HG03097 (cell line): ENCODE data around the gene FMNL1.

Source experiments
- ATAC-seq: cut with Tn5 transposase; IDR thresholded peaks from one replicate; pipeline ENCODE4 v1.9.1; 2021; ENCODE audit not compliant: unreplicated experiment, low FRiP score

The FMNL1 gene

GRCh38 chr17:45256114-45256966, 34.7 kb downstream of the FMNL1 start:
- ATAC-seq: no peak

- ATAC-seq: no peak
Measured at GRCh38 chr17:45257115-45257514, 35.4 kb downstream of the FMNL1 start.

GRCh38 chr17:45258981-45259380, 37.3 kb downstream of the FMNL1 start:
- no peak for ATAC-seq

GRCh38 chr17:45260204-45260783, 38.6 kb downstream of the FMNL1 start:
- ATAC-seq: no peak

DNA sequence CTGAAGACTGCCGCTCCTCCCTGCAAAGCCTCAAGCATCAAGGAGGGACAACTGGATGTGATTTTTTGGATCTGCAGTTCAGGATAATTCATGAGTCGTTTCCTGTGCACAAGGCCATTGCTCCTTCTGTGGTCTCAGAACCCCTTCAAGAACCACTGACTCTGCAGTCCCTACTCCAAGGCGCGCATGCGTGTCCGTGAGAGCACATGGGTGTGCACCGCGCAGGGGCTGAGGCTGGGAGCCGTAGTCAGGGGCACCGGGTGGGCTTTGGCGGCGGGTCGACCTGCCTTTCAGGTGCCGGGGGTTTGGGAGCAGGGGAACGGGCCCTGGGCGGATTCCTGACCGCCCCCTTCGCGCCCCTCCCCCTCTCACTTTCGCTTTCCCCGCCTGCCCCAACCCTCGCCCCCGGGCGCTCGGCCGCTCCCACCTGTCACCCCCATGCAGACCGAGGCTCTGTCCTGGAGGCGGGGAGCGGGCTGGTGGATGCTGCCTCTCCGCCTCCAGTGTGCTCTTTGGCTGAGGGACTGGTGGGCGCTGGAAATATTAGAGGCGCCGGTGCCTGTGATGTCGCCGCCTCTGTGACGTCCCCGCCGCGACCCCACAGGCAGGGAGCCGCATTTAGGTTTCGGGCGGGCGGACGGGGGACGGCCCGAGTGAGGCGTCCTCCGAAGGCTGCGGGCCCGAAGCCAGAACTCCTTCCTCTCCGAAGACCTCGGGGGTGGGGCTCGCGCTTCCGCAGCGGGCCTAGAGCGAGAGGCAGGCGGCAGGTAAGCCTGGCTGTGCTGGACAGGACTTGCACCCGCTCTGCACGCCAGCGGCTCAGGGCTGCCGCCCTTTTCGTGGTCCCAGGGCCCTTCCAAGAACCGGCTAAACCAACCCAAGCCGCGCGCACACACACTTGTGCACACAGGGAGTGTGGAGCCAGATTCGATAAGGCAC, 40.2 kb downstream of the FMNL1 start, which contains the start of gene SPATA32:
Gene SPATA32, minus strand, starts transcription at position 518 of the 939 bp plus-strand sequence. Its CDS starts 78 bp downstream, at position 440.
- no peak for ATAC-seq

DNA sequence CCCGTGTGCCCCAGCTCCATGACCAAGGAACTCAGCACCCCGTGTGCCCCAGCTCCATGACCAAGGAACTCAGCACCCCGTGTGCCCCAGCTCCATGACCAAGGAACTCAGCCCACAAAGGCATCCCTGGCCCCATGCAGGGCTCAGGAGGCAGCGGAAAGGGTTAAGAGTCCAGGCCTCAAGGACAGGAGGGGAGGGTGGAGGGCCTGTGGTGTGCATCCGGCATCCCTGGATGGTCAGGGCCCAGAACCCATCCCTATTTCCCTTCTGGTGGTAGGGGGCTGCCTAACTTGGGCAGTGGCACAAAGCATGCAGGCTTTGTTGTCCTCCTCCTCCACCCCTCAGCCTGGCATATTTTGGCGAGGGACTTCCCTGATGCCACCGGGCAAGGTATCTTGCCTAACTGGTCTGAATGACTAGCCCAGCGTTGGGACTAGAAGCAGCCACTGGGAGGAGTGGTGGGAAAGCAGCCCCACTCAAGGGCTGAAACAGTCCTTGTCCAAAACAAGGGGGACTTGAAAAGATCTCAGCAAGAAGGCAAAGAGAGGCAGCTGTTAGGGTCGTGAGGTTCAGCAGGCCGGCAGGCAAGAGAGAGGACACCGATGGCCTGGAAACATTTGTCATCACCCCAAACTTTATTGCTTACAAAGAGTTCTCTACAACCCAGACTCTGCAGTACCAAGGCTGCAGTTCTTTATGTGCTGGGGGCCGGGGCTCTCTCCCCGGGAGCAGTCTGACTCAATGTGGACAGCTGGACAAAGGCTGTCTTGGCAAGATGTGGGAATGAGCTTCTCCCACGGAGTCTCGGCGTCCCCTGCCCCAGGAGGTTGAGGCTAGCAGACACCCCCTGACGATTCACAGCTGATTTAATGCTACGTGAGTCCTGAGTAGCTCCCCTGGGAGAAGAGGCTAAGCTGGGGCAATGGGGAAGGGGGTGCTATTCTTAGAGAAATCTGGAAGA, 41.1 kb downstream of the FMNL1 start:
- ATAC-seq: no peak

GRCh38 chr17:45263477-45263860, 41.8 kb downstream of the FMNL1 start:
- ATAC-seq: no peak

- ATAC-seq: no peak
Measured at GRCh38 chr17:45264430-45264829, 42.7 kb downstream of the FMNL1 start.

DNA sequence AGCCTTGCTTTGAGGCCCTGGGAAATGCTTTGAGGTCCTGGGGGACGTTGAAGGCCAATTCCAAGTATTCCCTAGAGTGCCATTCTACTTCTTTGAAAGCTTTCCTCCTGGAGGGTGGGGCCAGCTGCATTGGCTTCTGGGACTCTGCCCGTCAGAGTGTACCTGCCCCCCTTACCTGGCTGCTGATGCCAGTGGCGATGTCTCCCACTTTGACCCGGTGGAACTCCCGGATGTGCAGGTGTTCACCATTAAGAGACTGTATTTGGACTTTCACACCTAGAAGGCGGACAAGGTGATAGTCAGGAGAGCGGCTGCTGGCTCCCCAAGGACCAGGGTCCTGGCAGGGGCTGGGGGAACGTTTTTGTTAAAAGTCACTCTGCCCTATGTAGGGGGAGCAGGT, 43.3 kb downstream of the FMNL1 start:
- no peak for ATAC-seq

- ATAC-seq: no peak
Measured at GRCh38 chr17:45265821-45266220, 44.1 kb downstream of the FMNL1 start.

GRCh38 chr17:45266372-45266926, 44.8 kb downstream of the FMNL1 start:
- ATAC-seq: no peak

GRCh38 chr17:45267436-45268055, 45.9 kb downstream of the FMNL1 start:
- no peak for ATAC-seq

- ATAC-seq: no peak
Measured at GRCh38 chr17:45269912-45270311, 48.2 kb downstream of the FMNL1 start.

DNA sequence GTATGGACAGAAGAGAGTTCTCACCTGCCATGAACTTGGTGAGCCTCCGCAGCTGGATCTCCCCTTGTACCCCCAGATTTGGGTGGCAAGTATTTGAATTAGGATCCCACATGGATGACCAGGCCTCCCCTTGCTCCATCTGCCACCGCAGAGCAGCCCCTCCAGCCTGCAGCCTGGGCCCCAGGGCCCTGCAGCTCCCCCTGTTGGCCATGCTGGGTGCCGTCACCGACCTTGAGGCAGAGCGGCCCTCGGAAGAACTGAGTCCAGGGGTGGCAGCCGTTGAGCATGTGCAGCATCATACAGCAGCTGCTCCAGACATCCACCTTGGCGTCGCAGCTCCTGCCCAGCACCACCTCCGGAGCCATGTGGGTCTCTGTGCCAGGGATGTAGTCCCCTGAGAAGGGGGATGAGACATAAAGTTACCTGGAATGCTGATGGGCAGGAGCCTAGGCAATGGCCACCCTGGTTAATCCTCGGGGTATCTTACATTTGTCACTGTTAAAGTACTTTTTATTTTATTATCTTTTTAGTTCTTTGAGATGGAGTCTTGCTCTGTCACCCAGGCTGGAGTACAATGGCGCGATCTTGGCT, 49.2 kb downstream of the FMNL1 start:
- no peak for ATAC-seq

DNA sequence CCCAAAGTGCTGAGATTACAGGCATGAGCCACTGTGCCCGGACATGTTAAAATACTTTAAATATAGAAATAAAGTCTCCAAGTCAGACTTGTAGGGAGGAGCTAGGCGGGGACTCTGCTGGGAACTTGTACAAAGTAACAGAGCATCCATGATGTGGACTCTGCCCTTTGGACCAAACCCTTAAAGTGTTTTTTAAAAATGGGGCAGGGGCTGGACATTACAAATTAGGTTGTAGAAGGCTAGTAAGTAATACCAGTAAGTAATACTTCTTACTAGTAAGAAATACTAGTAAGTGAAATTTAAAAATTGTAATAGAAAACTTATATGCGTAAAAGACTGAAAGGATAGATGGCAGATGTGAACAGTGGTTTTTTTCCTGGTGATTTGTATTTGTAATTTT, 49.9 kb downstream of the FMNL1 start:
- no peak for ATAC-seq

- ATAC-seq: no peak
Measured at GRCh38 chr17:45273551-45273957, 51.9 kb downstream of the FMNL1 start.

DNA sequence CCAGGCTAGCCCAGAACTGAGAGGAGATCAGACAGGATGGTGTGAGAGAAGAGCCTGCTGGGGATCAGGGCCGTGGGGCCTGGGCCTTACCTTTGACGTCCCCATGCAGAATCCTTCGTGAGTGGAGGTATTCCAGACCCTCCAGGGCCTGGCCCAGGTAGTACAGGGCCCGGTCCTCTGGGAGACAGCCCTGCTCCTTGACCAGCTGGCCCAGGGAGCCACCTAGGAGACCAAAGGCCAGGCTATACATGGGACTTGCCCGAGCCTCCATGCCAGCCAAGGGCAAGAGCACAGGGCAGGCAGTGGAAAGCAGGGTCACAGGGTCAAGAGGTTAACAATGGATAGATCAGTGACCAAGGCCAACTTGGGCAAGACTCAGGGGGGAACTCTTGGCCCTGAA, 52.3 kb downstream of the FMNL1 start:
- no peak for ATAC-seq

DNA sequence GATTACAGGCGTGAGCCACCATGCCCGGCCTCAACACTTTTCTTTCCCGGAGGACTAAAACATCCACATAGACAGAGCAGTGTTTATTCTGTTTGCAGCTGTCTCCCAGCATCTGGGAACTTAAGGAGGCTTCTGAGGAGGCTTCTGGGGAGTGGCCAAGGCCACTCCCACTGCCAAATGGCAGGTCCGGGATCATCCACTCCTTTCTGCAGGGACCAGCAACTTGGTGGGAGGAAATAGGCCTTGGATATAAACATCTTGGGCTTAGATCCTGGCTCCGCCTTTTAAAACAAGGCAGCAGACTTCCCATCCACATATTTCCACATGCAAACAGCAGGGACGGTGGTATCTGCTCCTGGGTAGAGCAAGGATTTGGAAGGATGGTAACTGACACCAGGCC, 54.3 kb downstream of the FMNL1 start:
- ATAC-seq: no peak
